ENCODE data around the gene DCAF11. TPM values are rescaled to one million over a fixed set of nuclear protein-coding genes. Genes with fewer than 3 reads are reported as not detected.
"Not testable (repeated sequence)": the region's sequence is repeated elsewhere in the genome, so short reads cannot be mapped to it uniquely, and the experiment has no call there.

The DCAF11 gene
- total and polyA plus RNA-seq, 2 of the 13 experiments (the other 11 are each of a cell fraction or from before 2014, with no cell fraction given) = 150 to 257 TPM

GRCh38 chr14:24103451-24103850 lies 11.1 kb upstream of the DCAF11 start (continued):
- TF ChIP-seq ZNF710 (CRISPR knock-in tag; IDR thresholded peaks at IDR 0.05; ENCODE audit: borderline replicate concordance) = 0 out of 2 replicates have a peak, but pooled peaks have one; percentile 19
- no peak for TF ChIP-seq STAG1 (CRISPR knock-in tag; IDR thresholded peaks at IDR 0.05)
- no peak for TF ChIP-seq ZNF121 (CRISPR knock-in tag; IDR thresholded peaks at IDR 0.05)
- no peak for TF ChIP-seq ZNF24 (IDR thresholded peaks at IDR 0.05)

DNA sequence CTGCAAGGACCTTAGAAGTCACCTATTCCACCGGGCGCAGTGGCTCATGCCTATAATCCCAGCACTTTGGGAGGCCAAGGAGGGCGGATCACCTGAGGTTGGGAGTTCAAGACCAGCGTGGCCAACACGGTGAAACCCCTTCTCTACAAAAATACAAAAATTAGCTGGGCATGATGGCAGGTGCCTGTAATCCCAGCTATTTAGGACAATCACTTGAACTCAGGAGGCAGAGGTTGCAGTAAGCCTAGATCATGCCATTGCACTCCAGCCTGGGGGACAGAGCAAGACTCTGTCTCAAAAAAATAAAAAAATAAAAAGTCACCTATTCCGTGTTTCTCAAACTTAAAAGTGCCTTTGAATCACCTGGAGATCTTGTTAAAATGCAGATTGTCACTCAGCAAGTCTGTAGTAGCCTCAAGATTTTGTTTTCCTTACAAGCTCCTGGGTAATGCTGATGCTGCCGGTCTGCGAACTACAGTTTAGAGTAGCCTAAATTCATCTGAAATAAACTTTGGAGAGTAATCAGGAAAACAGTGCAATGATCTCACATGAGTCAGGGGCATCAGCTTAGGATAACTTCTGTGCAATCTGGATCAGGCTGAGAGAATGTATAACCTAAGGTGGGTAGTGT lies 8.9 kb upstream of the DCAF11 start:
- intact Hi-C loops (cut with micrococcal nuclease; ENCODE audit: unreplicated experiment); FAIRE-seq; H3K4me3 ChIP-seq (replicated peaks in 1 of 3; ENCODE audit: insufficient read depth in 1 of 3, low read depth in 2 of 3, low read length in 3 of 3); H3K79me2 ChIP-seq (ENCODE audit: insufficient read depth, low read length); DNase-seq (ENCODE audit: low spot score); H3K4me2 ChIP-seq (ENCODE audit: low read depth, low read length); H2AFZ ChIP-seq (ENCODE audit: low read length); H4K20me1 ChIP-seq (ENCODE audit: insufficient read depth, low read length); H3K27me3 ChIP-seq (ENCODE audit: control insufficient read depth in 1 of 2, insufficient read depth in 2 of 2, low read length in 2 of 2); BruUV-seq (replicated peaks); H3K9ac ChIP-seq (ENCODE audit: insufficient read depth, low read depth, low read length); H3K9me3 ChIP-seq (ENCODE audit: low read length): not testable (repeated sequence)
- peak; percentile 28 for ATAC-seq
- CTCF ChIA-PET (ENCODE audit: low intra/inter-chr PET ratio, low total read pairs) = interaction anchor here (1.6 to 5.4 kb wide), 2 partner anchors 16 to 47 kb away, joined by 3 to 86 read pairs; no protein-coding TSS in a partner anchor
- in situ Hi-C loops (cut with HindIII; ENCODE audit: extremely low pct_ligation_motif_present, low pct_unique_long_range_greater_than_20kb) = loop anchor here (25.0 kb wide), 1 partner anchor 1518 kb away; the partner anchor contains the start of genes ABHD4 and DAD1
- POLR2A ChIA-PET = interaction anchor here (1.0 to 11.8 kb wide), 9 partner anchors 9 to 90 kb away, joined by 3 to 594 read pairs (median 10); partner anchors contain the start of genes DCAF11, EMC9, IRF9 and NRL
- Histone ChIP-seq H3K27ac (ENCODE audit: extremely low read length, insufficient read depth, low read length) (peak overlapping the region; percentile 44), H3K4me1 (ENCODE audit: insufficient read depth, low read length) (peaks cover 60% of the 10 kb centered on the region), H3K36me3 (replicated peaks in 1 of 2; ENCODE audit: control insufficient read depth in 1 of 2, insufficient read depth in 2 of 2, low read length in 2 of 2) (peaks cover 17 to 28% of the 10 kb centered on the region in 2 experiments)
- WGBS (ENCODE audit: low lambda C conversion rate) = 94% methylated on average over 8 of the region's 8 CpGs
- TF ChIP-seq ZNF576 (CRISPR knock-in tag; IDR thresholded peaks at IDR 0.05) (0 out of 2 replicates have a peak, but pooled peaks have one; percentile 7), SMYD3 (CRISPR knock-in tag; IDR thresholded peaks at IDR 0.05) (peak; percentile 57; the same call in 1 of the 2 replicates), REPIN1 (CRISPR knock-in tag; IDR thresholded peaks at IDR 0.05; ENCODE audit: borderline replicate concordance, low read depth) (0 out of 2 replicates have a peak, but pooled peaks have one; percentile 24), ZBTB7B (CRISPR knock-in tag; IDR thresholded peaks at IDR 0.05) (0 out of 2 replicates have a peak, but pooled peaks have one; percentile 11), ZC3H4 (CRISPR knock-in tag; IDR thresholded peaks at IDR 0.05; ENCODE audit: borderline replicate concordance) (peak; percentile 85), RBM22 (optimal IDR thresholded peaks at IDR 0.05; ENCODE audit: low read length) (peak; percentile 80), TARDBP (CRISPR knock-in tag; IDR thresholded peaks at IDR 0.05) (peak; percentile 68; the same call in 1 of the 2 replicates), ZIK1 (CRISPR knock-in tag; IDR thresholded peaks at IDR 0.05; ENCODE audit: borderline replicate concordance, low read depth) (0 out of 2 replicates have a peak, but pooled peaks have one; percentile 8), POLR2G (IDR thresholded peaks at IDR 0.05; ENCODE audit: low read depth, low read length) (peak; percentile 28), ZNF605 (CRISPR knock-in tag; IDR thresholded peaks at IDR 0.05) (peak; percentile 16; the same call in 1 of the 2 replicates), ETV5 (CRISPR knock-in tag; IDR thresholded peaks at IDR 0.05; ENCODE audit: borderline replicate concordance) (0 out of 2 replicates have a peak, but pooled peaks have one; percentile 3), CREB3 (CRISPR knock-in tag; IDR thresholded peaks at IDR 0.05) (0 out of 2 replicates have a peak, but pooled peaks have one; percentile 15), ZNF607 (CRISPR knock-in tag; IDR thresholded peaks at IDR 0.05; ENCODE audit: borderline replicate concordance) (0 out of 2 replicates have a peak, but pooled peaks have one; percentile 47), ZNF790 (CRISPR knock-in tag; IDR thresholded peaks at IDR 0.05; ENCODE audit: borderline replicate concordance) (0 out of 2 replicates have a peak, but pooled peaks have one; percentile 34)
- TF ChIP-seq, protein P1, sequence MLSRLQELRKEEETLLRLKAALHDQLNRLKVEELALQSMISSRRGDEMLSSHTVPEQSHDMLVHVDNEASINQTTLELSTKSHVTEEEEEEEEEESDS (CRISPR knock-in tag; IDR thresholded peaks at IDR 0.05; ENCODE audit: borderline replicate concordance) = 0 out of 2 replicates have a peak, but pooled peaks have one; percentile 78
